A549 (cell line): Measurements from ENCODE around the gene RFLNA.

Experiments
- EHMT2 ChIP-seq: fragments of 200-600 bp; sonication (generic); IDR thresholded peaks from 2 replicates; pipeline ENCODE4 v1.6.1; 2016; ENCODE audit warnings: antibody characterized with exemption, low read depth, mild to moderate bottlenecking, moderate library complexity
- FOSL2 ChIP-seq, 2 experiments: fragments of 450-650 bp in 1 of 2; fragments of >200 bp in 1 of 2; sonication (Bioruptor Twin) in 1 of 2; formaldehyde crosslinking; IDR thresholded peaks; 2 replicates each; pipeline versions ENCODE4 v1.5.0 to v1.6.1; 2016 to 2020; ENCODE audit warnings: mild to moderate bottlenecking in 1 of 2, moderate library complexity in 1 of 2
- HOXA7 ChIP-seq: fragments of 250-450 bp; sonication (Bioruptor Pico); IDR thresholded peaks from 2 replicates; pipeline ENCODE4 v1.5.0; 2020; ENCODE audit warnings: mild to moderate bottlenecking, moderate library complexity
- NFE2L2 ChIP-seq: fragments of 150-350 bp; conservative IDR thresholded peaks from 2 replicates; pipeline ENCODE4 v1.6.1; 2014; ENCODE audit warnings: low read length
- PHF8 ChIP-seq: fragments of 200-600 bp; sonication (generic); IDR thresholded peaks from 2 replicates; pipeline ENCODE4 v1.6.1; 2016; ENCODE audit warnings: low read depth, mild to moderate bottlenecking, antibody characterized with exemption, moderate library complexity, borderline replicate concordance
- POLR2AphosphoS2 ChIP-seq: conservative IDR thresholded peaks from 2 replicates; pipeline ENCODE4 v1.6.1; 2012; ENCODE audit warnings: low read length, improper control_type of control experiment, inconsistent platforms
- TF ChIP-seq, protein P1 (sequence below): fragments of >200 bp; sonication (Bioruptor Twin); formaldehyde crosslinking; IDR thresholded peaks from 3 replicates; pipeline ENCODE4 v1.5.1; 2016
- TF ChIP-seq, protein P2 (sequence below): IDR thresholded peaks from 2 replicates; pipeline ENCODE4 v1.6.1; 2012

DNA sequence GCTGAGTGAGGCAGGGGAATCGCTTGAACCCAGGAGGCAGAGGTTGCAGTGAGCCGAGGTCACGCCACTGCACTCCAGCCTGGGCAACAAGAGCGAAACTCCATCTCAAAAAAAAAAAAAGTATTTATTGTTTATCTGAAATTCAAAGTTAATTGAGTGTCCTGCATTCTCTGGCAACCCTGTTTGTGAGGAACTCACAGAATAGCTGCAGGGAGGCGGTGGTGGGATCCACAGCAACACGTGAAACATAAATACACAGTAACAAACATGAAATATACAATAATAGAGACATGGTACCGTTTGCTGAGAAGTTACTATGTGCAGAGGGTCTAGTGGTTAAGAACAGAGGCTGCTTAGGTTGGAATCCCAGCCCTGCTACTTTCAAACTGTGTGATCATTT, 43.7 kb upstream of the RFLNA start:
- no peak for TF ChIP-seq FOSL2 (IDR thresholded peaks at IDR 0.05)
- TF ChIP-seq FOSL2 (CRISPR knock-in tag; IDR thresholded peaks at IDR 0.05): no peak
- TF ChIP-seq POLR2AphosphoS2: no peak
- no peak for TF ChIP-seq HOXA7 (CRISPR knock-in tag)
- TF ChIP-seq, protein P1, sequence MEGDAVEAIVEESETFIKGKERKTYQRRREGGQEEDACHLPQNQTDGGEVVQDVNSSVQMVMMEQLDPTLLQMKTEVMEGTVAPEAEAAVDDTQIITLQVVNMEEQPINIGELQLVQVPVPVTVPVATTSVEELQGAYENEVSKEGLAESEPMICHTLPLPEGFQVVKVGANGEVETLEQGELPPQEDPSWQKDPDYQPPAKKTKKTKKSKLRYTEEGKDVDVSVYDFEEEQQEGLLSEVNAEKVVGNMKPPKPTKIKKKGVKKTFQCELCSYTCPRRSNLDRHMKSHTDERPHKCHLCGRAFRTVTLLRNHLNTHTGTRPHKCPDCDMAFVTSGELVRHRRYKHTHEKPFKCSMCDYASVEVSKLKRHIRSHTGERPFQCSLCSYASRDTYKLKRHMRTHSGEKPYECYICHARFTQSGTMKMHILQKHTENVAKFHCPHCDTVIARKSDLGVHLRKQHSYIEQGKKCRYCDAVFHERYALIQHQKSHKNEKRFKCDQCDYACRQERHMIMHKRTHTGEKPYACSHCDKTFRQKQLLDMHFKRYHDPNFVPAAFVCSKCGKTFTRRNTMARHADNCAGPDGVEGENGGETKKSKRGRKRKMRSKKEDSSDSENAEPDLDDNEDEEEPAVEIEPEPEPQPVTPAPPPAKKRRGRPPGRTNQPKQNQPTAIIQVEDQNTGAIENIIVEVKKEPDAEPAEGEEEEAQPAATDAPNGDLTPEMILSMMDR: no peak
- no peak for TF ChIP-seq NFE2L2
- TF ChIP-seq, protein P2, sequence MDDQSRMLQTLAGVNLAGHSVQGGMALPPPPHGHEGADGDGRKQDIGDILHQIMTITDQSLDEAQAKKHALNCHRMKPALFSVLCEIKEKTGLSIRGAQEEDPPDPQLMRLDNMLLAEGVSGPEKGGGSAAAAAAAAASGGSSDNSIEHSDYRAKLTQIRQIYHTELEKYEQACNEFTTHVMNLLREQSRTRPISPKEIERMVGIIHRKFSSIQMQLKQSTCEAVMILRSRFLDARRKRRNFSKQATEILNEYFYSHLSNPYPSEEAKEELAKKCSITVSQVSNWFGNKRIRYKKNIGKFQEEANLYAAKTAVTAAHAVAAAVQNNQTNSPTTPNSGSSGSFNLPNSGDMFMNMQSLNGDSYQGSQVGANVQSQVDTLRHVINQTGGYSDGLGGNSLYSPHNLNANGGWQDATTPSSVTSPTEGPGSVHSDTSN: no peak
- no peak for TF ChIP-seq EHMT2
- TF ChIP-seq PHF8: no peak
